Myocyte (in vitro differentiated cells): ENCODE measurements around the gene STXBP6. TPM values are rescaled to one million over a fixed set of nuclear protein-coding genes. Genes with fewer than 3 reads are reported as not detected.

Experiments
- DNase-seq: peaks from one replicate; pipeline ENCODE4 v3.0.0-alpha.2; 2012; ENCODE audit warnings: low read depth
- total RNA-seq: library from RNA; depleted of rRNA; stranded (reverse); fragments of >200 nt; gene quantifications from 2 replicates; pipeline ENCODE4 v1.2.3, GENCODE V29; 2014

Gene STXBP6
- total RNA-seq, 1 donor from 2014 or later, result 24.5 TPM

DNA sequence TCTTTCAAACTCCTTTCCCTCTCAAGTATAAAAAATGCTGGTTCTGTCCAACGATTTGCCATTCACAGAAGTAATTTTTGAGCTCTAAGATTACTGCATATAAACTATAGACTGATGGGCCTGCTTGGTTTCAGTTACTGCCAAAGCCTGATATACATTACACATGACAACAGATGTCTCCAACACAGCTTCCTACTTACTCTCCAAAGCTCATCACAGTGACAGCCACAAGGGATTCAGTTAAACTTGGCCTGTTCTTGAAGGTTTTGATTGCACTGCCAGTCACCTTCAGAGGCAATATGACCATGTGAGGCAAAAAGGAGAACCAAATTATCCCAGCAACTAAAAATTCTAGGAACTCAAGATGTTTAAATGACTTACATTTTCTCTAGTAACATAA lies 30.1 kb downstream of the STXBP6 start:
- no peak for DNase-seq

DNA sequence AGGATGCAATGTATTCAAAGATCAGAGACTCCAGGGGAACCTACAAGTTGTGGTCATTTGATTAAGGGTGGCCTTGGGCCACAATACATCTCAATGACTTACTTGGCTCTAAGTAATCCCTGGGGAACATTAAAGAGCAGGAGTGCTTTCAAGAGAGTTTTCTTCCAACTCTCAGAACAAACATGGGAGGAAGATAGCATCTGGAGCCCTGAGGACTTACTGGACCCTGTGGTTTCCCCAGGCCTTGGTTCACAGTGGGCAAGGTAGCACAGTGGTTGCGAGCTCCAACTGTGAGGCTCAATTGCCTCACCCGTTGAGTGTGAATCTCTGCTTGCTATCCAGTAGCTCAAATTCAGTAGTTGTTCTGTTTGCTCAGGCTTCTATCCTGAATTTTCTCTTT lies 32.4 kb downstream of the STXBP6 start:
- no peak for DNase-seq

DNA sequence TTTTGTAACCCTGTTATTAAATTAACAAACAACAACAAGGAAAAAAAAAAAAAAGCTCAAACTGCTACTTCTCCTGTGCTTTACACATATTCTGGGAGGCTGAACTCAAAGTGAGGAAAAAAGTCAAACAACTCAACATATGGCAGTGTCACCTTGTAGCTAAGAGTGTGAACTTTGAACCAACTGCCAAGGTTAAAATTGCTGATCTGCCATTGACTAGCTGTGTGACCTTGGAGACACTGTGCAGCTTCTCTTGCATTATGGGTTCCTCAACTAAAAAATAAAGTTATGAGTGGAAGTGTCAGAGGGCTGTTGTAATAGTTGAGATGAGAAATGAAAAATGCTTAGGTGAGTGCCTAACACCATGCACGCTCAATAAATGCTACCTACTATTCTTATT lies 34.2 kb downstream of the STXBP6 start:
- no peak for DNase-seq

DNA sequence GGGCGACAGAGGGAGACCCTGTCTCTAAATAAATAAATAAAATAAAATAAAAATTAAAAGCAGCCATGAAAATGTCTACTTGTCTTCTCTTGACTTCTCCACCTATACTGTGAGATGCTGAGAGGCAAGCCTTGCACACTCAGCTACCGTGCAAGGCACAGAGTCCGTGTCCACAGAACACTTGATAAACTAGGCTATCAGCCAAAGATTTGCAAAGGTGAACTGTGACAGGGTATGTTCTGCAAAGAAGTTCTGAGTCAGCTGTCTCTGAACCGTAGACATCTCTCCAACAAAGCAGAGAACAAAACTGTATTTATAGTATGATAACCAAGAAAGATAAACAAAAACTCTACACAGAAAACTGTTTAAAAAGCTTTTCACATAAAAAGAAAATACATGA lies 35.5 kb downstream of the STXBP6 start:
- no peak for DNase-seq

DNA sequence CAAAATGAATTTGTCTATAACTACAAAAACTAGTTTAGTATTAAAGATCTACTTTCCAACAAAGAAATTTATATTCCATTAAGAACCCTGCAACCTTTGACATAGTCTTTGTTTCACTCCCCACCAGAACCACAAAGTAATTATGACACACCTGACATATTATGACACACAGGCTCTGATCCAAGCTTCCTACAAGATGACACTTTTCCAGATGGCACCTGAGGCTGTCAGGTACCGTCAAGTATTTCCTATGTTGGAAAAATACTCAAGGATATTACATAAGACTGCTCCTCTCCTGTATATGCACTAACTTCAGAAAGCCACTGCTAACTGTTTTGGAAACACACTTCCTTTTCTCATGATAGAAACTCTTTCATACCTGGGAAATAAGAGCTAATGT lies 38.9 kb downstream of the STXBP6 start:
- DNase-seq, result no peak

DNA sequence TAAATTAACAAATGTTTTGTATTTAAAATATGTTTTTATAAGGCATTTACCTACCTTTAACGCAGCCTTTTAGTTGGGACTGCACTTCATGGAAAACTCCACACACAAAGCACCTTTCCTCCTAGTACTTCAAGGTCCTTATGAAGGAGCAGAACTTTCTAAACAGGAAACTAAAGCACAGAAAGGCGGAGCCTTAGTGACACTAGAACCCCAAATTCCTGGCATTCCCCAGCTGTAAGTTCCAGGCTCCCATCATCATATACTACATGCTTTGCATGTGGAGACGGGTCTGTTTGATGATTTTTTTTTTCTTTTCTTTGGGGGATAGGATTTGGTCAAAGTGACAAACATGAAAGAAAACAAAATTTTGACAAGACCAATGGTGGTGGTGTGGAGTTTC lies 39.5 kb downstream of the STXBP6 start:
- no peak for DNase-seq

DNA sequence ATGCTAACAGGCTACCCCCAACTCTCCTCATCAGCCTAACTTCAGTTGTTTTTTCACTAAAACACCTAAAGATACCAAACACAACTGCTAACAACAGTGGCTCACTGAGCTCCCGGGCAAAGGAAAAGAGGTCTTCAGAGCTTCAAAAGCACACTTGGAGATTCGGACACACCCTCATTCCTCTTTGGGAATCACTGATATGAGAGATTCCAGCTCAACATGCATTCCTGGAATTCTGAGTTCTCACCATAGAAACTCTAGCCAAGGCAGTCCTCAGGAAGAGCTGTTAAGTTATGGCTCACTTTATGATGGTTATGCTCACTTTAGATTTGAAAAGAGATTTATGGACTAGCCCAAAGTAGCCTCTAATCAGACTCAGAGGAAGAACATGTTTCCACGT lies 40.1 kb downstream of the STXBP6 start:
- peak; percentile 67 for DNase-seq

DNA sequence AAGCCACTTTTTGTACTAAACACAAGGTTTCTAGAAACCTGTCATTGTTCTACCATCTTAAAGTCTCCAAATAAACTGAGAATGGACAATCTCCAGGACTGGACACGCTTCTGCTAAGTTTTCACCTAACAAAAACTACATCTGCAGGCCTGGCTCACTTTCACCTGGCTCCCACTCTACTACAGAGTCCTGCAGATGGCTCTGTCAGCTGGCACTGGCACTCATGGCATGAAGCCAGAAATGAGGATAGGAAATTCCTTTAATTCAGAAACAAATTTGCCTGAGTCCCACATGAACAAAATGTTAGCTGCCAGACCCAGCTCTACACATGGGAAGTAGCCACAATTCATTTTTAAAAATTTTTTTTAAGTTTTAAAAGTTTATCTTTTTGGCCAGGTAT lies 42.1 kb downstream of the STXBP6 start:
- DNase-seq, result peak; percentile 64

DNA sequence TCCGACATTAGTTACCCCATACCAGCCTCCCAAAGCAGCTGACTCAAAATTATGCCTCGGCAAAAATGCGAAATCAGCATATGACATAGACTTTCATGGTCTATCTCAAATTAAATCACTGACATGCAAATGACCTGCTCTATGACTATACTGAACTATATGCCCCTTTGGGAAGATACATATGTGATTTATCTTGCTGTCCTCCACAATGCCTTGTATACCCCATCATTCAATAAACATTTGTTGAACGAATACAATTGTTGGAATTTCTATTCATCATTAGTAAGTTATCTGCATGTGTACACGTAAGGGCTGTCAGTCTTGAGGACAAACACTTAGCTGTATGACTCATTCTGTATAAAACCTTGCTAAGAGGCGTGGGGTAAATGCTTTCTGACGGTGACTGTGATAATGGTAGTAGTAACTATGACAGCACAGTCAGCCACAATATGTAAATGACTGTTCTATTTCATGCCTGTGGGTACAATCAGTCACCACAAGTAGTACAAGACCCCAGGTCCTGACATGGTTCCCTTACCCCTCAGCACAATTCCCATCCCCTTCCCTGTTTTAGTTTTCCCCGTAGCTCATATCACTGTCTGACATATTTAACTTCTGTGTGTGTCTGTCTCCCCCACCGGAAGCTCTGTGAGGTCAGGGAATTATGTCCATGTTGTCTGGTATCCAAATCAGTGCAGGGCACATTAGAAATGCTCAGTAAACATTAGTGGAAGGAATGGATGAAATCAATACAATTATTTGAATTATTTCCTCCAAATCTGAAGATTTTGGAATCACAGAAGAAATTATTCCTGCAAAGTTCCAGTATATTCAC lies 42.8 kb downstream of the STXBP6 start:
- peak; percentile 80 for DNase-seq

DNA sequence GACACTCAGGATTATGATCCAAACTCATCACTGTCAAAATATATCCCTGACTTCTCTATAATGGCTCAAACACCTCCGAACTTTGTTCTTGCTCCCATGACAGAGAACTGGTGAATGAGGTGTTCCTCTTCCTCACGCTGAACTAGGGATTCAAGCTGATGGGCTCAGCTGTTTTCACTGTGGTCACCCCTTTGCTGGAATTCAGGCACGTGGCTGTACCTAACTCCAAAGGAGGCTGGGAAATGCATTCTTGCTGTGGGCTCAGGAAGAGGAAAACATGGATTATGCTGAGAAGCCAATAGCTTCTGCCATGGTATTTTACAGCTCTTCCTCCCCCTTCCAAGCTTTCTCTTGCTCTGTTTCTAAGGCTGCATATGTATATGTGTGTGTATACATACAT lies 43.9 kb downstream of the STXBP6 start:
- DNase-seq, result peak; percentile 68

DNA sequence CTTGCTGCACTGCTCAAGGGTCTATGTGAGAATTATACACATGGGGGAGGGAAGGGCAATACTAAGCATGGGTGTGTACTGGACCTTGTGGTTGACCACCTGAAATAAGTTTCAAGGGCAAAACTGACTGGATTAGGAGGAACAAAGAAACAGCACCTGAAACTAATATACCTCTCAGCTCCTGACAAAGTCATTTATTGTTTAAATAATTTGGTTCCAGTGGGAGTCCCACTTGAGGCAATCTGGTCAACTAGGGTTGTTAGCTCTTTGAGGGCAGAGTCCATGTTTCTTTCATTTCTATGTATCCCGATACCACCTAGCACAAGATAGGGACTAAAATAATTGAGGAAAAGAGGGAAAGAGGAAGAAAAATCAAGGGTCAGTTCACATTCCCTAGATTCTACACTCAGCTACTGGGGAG lies 45.5 kb downstream of the STXBP6 start:
- DNase-seq, result no peak

DNA sequence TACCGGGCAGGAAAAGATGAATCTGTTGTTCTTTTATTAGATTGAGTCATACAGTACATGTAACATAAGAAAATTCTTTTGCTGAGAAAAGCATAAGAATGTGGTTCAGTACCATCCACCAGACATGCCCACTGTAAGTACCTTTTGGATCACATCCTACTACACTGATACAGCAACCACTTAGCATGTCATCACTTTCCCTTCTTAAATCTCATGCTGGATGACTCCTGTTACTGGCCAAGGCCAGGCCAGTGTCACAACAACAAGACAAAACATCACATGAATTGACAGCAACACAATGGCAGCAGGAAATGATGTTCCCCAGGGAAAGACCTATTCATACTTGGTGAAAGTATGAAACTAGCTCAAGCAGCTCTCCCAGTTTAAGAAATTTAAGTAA lies 46.4 kb downstream of the STXBP6 start:
- peak; percentile 65 for DNase-seq

DNA sequence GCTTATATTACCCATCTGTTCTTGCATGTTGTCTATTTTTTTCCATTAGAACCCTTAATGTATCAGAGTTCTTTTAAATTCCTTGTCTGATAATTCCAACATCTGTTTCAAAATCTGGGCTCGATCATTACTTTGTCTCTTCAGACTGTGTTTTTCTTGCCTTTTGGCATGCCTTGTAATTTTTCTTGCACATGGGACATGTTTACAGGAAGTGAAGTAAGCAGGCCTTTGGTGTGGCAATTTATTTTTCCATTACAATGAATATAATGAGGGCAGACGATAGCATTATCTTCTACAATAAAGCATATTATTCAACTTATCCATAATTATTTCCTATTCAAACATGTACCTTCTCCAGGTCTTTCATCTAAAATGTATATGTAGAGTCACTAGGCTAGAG lies 48.3 kb downstream of the STXBP6 start:
- DNase-seq, result no peak

DNA sequence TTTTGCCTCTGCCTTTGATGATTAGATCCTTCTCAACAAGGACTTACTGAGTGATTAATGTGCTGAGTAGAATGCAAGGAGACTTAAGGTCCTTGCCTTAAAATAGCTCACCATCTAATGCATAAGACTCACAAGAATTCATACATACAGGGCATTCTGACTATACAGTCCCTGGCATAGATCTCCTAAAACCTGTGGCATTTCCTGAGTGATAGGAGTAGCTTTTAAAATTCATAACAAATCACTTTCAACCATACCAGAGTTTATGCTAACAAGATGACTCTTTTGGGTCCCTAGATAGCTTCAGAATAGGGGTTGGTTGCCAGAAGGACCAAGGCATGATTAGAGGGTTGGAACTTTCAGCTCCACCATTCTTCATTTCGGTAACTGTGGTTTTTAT lies 48.8 kb downstream of the STXBP6 start:
- no peak for DNase-seq

DNA sequence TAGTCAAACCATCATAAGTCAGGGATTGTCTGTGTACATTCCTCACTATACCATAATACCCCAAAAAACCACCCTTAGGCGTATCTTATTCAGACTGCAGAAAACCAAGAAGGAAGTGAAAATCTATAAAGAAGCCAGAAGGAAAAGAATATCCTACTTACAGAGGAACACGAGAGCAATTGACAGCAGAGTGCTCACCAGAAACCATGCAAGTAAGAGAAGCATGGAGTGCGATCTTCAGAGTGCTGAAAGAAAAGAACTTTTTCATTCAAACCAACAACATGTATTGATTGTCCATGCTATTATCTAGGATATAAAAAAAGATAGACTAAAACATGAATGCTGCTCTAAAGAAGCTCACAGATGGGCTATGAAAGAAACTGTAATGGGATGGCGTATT lies 50.8 kb downstream of the STXBP6 start:
- no peak for DNase-seq

DNA sequence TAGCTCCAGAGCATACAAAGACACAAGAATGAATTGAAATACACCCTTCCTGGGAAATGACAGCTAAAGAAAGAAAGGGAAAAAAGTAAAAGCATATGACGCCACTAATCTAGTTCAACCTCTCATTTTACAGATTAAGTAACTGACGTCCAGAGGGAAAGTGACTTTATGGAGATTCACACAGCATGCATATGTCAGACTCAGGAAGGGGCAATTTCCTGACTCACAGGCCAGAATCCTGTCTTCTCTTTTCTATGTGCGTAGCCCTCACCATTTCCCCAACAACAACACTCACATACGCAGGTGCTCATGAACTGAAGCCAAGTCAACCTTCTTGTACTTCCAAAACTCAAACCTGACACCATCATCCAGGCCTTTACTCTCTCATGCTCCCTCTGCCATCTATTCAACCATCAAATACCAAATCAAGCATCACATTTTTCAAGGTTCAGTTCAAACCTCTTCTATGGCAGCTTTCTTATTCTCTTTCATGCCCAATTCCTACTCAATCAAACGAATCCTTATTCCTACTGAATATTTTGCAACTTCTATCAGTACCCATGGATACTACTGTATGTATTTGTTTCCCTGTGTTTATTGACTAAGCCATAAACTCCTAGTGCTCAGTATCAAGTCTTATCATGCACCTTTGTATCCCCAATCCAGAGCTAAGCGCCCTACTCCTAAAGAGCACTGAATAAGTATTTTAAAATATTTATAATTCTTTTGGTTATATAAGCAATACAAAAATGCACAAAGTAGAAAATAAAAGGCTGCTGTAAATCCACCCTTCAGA lies 52.8 kb downstream of the STXBP6 start:
- no peak for DNase-seq

DNA sequence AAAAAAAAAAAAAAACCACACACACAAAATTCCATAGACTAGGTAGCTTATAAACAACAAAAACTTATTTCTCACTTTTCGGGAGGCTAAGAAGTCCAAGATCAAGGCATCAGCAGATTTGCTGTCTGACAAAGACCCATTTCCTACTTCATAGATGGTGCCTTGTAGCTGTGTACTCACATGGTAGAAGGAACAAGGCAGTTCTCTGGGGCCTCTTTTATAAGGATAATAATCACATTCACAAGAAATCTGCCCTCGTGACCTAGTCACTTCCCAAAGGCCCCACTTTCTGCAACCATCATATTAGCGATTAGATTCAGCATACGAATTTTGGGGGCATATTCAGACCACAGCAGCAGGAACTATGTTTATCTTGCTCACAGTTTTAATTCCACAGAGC lies 54.9 kb downstream of the STXBP6 start:
- no peak for DNase-seq

DNA sequence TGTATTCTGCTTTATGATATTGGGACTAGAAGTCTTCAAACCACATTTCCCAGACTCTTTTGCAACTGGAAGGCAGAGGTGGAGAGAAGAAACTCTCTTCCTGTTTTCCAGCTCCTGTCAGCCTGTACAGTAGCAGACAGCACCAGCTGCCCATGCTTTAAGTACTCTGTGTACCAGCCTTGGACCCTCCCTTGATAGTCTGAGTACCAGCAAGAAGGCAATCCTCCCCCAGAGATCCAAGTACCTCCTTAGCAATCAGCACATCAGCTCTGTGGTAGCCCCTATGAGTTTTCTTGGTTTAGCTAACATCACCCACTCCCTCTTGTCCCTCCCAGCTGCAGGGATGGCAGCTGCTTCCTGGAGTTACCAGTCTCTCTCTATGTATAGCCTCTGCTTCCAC lies 56.3 kb downstream of the STXBP6 start:
- no peak for DNase-seq

DNA sequence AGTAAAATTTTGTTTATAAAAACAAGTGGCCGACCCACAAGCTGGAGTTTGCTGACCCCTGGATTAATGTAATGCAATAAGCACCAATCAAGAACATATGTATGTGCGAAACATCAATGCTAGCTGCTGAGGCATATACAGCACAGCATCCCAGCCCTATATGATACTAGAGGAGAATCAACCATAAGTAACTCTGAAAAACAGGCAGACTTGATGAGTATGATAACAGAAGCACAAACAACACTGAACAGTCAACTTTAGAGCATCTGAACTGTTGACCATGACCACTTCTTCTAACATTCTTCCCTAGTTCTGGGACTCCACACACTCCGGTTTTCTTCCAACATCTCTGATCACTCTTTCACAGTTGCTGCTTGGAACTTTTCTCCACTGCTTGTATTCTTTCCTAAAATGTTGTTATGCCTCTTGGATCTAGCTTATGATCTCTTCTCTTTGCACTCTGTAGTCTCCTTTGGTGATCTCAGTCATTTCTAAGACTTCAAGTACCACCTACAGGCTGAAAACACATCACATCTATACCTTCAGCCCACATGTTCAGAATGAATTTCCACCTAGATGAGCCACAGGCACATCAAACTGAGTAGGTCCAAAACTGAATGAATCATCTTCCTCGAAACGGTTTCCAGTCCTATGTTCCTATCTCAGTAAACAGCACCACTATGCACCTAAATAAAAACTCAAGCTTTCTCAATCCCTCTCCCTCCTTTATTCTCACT lies 57.2 kb downstream of the STXBP6 start:
- DNase-seq, result no peak

DNA sequence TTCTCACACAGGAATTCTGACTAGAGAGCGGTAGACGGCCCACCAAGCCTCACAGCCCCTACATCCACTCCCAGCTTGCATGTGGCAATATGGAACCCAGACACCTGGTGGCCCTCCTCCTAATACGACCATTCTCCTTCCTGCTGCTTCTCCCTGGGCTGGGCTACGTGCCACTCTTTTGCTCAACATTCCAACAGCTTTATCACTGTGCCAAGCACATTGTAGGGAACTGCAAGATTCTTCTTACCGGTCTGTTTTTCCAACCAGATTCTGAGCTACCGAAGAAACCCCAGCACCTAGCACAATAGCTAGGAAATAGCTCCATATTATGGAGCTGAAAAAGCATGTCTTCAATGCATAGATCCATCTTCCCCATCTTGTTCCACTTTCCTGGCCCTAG lies 58.1 kb downstream of the STXBP6 start:
- no peak for DNase-seq

DNA sequence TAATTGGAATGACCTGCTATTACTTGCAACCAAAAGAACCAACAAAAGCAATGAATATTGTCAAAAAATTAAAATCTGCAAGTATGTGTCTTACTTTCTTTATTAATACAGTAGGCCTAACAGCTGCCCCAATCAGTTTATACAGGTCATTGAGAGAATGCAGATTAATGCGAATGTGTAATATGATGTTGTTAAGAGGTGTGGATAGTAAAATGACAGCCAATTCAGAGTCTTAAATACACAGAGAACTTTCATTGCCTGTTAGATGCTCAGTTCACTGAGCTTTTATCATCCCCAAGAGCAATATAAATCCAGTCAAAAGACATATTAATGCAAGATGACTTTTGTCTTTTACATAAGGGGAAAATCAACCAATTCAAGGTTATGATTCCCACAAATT lies 58.7 kb downstream of the STXBP6 start:
- DNase-seq, result no peak

DNA sequence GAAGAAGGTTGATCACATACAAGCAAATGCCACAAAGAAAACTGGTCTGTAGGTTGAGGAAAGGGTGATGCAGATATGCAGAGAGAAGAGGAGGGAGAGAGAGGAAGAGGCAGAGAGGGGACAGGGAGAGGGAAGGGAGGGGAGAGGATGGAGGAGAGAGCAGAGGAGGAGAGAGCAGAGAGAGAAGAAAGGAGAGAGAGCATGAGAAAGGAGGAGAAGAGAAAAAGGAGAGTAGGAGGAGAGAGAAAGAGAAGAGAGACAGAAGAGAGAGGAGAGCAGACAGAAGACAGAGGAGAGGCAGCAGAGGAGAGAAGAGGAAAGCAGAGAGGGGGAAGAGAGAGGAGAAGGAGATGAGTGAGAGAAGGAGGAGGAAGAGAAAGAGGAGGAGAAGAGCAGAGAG lies 59.2 kb downstream of the STXBP6 start:
- no peak for DNase-seq
